Activated naive CD4-positive, alpha-beta T cell (primary cell): ENCODE data around the gene CD209.
A peak's percentile ranks its signal among the peaks of the same experiment; 100 is the strongest.
"Not testable (repeated sequence)": the region's sequence is repeated elsewhere in the genome, so short reads cannot be mapped to it uniquely, and the experiment has no call there.

Experiments
- DNase-seq, 4 experiments: peaks; one replicate each; lab custom pipeline; 2025; lab: John Stamatoyannopoulos, UW

CD209 gene, protein sequence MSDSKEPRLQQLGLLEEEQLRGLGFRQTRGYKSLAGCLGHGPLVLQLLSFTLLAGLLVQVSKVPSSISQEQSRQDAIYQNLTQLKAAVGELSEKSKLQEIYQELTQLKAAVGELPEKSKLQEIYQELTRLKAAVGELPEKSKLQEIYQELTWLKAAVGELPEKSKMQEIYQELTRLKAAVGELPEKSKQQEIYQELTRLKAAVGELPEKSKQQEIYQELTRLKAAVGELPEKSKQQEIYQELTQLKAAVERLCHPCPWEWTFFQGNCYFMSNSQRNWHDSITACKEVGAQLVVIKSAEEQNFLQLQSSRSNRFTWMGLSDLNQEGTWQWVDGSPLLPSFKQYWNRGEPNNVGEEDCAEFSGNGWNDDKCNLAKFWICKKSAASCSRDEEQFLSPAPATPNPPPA

DNA sequence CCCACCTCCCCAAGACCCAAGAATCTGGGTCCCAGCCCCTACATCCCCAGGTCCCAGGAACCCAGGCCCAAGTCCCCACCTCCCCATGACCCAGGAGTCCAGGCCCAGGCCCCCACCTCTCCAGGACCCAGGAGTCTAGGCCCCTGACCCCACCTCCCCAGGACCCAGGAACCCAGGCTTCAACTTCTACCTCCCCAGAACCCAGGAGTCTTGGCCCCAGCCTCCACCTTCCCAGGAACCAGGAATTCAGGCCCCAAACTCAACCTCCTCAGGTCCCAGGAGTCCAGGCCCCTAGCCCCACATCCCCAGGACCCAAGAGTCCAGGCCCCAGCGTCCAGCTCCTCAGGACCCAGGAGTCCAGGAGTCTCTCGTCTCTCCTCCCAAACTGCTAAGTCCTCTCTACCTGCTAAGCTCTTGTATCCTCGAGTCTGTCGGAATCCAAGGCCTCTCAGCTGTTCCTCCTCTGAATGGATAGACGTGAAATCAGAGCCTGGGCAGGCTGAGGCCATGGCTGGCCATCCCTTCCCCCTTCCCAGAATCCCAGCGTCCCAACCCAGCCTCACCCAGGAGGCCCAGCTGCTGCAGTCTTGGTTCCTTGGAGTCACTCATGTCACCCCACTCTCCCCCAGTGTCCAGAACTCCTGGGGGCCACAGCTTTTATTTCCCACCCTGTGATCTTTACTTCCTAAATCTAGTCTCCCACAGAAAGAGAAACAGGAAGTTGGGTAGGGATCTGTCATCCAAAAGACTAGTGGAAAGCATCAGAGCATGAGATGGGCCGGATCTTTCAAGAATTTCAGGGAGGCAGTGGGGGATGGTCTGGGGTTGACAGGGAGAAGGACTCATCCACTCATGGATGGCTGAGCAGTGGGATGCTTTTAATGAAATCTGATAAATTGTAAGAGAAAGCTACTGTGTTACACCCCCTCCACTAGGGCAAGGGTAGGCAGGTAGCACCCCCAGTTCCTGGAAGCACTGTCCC lies at the start of gene CD209:
TSS of gene CD209 (minus strand) at position 632 of the 982 bp plus-strand sequence. CDS start at position 609, 23 bp downstream.
- no peak for DNase-seq

DNA sequence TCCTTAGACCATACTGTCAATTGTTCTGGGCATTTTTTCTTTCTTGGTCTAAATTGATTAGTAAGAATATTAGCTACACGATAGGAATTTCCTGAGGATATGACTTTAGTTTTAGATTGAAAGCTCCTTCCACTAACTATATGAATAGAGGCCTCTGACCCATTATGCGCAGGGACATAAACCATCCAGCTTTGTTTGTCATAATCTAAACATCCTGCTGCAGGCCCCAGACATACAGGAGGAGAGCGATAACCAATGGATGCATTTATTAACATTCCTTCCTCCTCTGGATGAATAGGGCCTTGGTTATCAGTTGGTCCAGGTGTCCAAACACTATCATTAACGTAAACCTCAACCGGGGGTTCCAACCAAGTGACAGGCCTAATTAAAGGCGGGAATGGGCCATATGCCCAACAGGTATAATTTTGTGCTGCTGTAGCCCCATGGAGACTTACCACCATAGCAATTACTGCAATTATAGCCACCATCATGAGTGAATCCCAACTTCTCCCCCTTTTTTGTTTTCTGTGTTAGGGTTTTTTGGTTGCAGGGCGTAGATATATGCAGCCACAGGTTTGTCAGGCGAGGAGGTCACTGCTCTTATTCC lies 48.3 kb upstream of the CD209 start:
- no peak for DNase-seq

DNA sequence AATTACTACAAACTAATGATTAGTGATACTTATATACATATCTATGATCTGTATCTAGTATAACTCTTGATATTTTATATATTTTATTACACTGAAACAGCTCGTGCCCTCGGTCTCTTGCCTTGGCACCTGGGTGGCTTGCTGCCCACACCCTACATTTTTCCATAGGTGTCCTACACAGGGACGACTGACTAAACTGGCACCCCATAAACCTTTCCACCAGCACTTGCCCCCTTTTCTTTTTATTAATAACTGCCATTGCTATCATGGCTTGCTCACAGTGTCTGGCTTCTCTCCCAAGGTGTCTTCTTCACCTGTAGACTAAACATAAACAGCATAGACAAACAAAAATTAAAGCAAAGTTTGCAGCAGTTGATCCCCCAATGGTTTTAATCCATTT lies 46.2 kb upstream of the CD209 start:
- no peak for DNase-seq

DNA sequence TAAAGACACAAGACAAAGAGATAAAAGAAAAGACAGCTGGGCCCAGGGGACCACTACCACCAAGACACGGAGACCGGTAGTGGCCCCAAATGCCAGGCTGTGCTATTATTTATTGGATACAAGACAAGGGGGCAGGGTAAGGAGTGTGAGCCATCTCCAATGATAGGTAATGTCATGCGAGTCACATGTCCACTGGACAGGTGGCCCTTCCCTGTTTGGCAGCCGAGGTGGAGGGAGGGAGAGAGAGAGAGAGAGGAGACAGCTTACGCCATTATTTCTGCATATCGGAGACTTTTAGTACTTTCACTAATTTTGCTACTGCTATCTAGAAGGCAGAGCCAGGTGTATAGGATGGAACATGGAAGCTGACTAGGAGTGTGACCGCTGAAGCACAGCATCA lies 45.4 kb upstream of the CD209 start:
- DNase-seq, result not testable (repeated sequence)

DNA sequence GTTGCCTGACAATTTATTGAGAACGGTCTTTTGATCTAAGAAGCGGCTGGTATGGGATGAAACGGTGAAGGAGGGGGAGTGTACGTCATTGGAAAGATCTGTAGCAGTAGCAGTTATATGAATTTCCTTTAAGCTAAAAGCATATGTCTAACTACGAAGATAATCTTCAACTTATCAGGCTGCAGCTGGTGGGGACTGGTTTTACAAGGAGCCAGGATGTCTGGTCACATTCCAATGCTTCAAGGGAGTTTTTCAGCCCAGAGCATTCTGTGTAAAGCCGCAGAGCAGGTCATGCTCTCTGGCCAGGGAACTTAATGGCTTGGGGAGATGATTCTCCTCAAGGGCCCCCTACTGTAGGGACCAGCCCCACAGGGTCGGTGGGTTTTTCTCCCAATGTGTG lies 44.9 kb upstream of the CD209 start:
- DNase-seq, result no peak

DNA sequence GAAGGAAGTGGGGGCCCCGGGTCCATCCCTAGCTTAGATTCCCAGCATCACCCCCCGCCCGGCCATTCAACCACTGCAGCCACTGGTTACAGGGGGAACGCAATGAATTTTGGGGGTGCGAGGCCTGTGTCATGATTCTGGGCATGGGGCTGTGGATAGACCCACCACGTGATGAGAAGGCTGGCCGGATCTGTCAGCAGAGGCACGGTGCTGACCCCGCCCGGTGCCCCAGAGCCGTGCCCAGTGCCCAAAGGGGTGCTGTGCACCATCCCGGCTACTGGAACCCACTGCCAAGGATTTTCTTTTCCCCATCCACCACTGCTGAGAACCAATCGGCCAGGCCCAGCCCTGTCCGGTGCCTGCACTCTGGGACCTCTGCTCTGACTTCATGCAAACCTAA lies 43.1 kb upstream of the CD209 start:
- DNase-seq, result no peak

DNA sequence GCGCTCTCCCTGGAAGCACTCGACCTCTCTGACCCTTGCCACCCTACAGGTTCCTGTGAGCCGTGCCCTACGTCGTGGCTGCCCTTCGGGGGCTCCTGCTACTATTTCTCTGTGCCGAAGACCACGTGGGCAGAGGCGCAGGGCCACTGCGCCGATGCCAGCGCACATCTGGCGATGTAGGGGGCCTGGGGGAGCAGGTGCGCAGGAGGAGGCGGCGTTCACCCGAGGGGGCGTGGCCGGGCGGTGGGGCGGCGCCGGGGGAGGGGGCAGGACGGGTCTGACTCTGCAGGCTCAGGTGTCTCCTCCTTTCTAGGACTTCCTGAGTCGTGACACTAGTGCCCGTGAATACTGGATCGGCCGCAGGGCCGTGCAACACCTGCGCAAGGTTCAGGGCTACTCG lies 42.1 kb upstream of the CD209 start:
- peak in 2 of 4 experiments; percentile 22 to 51 for DNase-seq

DNA sequence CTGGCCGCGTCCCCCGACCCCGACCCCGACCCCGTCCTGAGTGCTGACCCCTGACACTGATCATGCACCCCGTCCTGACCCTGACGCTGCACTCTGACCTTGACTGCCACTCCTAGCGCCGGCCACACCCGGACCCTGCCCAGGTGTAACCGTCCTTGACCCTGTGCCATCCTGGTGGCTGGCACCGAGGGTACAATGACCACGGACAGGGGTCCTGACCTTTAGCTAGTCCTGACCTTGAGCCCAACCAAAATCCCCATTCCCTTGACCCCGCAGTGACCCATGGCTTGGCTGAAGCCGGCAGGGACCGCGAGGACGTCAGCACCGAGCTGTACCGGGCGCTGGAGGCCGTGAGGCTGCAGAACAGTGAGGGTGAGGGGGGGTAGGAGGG lies 41.6 kb upstream of the CD209 start:
- DNase-seq, result no peak

DNA sequence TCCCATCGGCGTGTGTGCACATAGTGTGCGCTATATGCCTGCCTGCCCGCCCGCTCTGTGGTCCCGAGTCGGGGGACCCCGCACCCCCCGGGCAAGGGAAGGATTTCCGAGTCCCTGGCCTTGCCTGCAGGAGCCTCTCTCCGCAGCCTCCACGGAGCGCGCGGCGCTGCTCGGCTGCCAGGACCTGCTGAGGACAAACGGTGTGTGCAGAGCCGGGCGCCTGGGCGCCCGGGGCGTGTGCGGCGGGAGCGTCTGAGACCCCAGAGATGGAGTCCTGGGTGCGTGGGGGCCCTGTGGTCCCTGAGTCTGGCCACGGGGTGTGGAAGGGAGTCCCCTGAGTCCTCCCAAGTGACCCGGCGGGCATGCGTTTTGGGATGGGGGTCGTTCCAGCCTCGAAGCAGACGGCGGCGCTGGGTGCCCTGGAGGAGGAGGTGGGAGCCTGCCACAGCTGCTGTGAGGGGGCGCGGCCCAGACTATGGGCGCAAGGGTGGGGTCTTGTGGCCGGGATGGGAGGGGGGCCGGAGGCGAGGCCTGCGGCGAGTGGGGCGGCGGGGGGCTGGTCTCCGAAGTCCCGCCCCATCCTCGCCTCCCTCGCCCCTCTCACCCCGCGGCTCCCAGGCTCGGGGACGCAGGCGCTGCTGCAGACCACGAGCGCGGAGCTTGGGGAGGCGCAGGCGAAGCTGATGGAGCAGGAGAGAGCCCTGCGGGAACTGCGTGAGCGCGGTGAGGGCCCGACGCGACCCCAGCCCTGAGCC lies 41.0 kb upstream of the CD209 start:
- DNase-seq, result no peak

DNA sequence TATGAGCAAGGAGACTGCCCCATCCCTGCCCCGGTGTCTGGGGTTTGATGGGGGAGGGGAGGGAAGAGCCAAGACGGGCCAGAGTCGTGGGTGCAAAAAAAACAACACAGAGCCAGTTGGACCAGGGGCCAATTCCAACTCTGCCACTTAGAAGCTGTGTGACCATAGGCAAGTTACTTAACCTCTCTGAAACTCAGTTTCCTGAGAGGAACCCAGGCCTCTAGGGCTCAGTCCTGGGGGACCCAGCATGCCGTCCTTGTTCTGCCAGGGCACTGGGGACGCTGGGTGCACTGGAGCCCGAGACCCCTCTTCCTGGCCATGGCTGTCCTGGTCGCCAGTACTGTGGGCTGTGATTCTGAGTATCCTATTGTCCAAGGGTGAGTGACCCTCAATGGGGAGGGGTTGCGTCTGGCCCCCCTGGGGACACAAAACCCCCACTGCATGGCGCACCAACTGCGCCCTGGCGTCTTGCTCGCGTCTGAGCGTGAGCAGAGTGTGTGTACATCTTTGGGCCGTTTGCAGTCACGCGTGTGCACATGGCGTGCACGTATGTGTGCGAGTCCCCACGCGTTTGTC lies 40.4 kb upstream of the CD209 start:
- no peak for DNase-seq

DNA sequence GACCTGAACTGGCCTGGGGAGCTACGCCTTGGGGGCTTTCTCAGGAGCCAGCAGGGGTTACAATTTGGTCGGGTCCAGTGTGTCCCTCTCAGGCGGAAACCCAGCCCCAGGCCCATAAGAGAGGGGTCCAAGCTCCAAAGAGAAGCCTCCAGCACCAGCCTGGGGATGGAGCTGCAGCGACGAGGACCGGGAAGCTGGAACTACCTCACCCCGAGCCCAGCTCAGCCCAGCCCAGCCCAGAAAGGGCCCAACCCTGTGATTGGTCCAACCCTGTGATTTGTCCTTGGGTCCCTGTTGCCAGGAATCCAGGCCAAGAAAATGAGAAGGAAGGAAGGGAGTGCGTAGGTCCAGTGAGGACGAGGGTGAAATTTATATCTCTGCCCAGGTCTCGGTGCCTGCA lies 39.8 kb upstream of the CD209 start:
- DNase-seq, result no peak

DNA sequence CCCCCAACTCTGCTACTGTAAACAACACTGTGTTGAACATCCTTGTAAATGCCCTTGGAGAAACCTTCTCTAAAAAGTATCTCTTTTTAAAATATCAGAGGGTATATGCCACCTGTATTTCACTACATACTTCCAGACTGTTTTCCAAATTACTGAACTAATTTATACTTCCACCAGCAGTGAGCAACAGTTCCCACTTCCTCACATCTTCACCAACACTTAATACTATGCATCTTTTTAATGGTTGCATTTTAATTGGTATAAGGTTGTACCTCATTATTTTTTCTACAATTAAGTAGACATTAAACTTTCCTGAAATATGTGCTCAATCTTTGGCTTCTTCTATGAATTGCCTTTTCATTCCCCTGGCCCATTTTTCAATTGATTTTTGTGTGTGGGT lies 37.5 kb upstream of the CD209 start:
- DNase-seq, result no peak

DNA sequence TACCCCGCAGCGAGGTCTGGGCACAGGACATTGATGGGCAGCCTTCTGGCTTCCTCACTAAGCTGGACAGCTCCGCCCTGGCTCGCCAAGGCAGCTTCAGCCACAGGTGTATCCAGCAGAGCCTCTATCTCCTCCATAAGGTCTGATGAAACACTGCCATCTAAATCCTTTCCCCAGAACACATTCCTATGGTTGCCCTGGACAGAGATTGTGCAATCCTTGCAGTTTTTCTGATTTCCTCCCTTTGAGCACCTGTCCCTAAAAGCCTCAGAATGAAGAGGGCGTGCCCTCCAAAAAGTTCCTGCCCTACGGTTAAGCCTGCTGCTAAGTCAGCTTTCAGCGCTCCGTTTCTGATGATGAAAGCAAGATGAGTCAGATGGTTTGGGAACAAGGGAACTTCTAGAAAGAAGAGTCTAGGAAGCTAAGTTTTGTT lies 36.7 kb upstream of the CD209 start:
- DNase-seq, result no peak

DNA sequence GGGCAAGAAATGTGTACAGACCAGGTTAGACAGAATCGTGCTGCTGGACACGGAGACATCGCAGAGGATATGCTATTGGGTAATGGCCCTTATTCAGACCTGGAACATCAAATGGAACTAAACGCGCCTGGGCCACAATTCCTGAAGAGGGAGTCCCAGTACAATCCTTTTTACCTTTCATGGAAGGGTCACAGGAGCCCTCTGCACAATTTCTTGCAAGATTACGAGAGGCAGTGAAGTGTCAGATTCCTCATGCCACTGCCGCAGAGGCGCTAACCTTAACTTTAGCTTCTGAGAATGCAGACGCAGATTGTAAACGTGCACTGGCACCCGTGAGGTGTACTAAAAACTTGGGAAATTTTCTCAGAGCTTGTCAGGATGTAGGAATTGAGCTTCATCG lies 33.8 kb upstream of the CD209 start:
- DNase-seq, result no peak

DNA sequence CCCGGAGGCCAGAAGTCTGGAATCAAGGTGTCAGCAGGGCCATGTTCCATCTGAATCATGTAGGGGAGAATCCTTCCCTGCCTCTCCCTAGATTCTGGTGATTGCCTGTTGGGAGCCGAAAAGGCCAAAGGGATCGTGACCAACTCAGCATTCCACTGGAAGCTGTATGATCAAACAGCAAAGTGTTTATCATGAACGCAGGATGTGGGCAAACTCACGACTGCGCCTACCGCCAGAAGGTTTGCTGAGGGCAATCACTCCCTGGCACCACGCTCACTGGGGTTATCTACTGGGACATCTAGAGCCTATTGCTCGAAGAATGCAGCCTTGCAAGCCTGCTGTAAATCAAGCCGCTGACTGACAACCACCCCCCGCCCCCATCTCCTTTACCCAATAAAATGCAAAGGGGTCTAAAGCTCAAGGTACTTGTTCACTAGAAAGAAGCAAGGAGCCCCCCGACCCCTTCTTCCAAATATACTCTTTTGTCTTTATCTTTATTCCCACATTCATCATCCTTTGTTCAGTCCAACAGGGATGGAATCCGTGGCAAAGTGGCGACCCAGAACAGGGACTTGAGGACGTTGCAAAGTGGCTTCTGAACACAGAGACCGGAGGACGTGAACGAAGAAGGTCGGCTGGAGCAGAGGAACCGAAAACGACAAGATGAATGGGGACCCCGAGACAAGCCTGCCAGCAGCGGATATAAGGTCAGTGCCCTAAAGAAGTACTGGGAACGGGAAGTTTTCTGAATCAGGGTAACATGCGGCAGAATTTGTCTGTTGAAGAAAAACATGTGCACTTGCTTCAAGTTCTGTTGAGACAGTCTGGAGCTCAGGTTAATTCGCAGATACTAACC lies 32.5 kb upstream of the CD209 start:
- DNase-seq, result no peak

DNA sequence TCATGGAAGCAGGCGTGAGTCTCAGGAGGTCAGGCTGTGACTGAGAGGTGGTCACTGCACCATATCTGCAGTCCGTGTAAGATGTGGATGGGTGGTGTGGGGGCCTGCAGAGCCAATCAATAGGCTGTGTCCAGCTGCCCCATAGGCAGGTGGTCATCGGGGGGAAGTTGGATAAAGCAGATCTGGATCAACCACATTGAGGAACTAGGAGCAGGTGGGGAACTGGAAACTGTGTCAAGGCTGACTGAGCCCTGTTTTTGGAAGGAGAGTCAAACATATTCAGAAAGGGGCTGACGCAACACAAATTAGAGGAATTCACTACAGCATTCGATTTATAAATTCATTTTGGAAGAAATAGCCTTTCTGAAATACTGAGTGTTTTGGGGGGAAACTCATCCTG lies 30.7 kb upstream of the CD209 start:
- no peak for DNase-seq

DNA sequence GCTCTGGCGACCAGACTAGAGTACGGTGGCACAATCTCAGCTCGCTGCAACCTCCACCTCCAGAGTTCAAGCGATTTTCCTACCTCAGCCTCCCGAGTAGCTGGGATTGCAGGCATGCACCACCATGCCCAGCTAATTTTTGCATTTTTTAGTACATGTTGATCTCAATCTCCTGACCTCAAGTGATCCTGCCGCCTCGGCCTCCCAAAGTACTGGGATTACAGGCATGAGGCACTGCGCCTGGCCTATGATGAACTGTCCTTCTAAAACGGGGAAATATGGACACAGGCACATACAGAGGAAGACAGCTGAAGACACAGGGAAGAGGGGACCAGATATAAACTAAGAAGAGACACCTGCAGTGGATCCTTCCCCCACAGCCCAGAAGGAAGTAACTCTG lies 28.4 kb upstream of the CD209 start:
- no peak for DNase-seq

DNA sequence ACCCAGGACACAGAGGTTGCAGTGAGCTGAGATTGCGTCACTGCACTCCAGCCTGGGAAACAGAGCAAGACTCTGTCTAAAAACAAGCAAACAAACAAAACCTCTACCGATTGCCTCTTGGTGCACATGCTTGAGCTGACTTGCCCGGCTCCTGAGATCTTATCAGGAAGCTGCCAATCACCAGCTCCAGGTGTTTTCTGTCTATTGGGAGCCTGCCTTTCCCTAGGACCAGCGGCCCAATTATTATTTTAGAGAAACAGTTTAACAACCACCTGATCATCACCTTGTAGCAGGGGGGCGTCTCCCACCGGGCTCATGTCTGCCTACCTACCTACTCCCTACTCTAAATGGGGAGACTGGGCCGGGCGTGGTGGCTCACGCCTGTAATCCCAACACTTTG lies 26.5 kb upstream of the CD209 start:
- no peak for DNase-seq

DNA sequence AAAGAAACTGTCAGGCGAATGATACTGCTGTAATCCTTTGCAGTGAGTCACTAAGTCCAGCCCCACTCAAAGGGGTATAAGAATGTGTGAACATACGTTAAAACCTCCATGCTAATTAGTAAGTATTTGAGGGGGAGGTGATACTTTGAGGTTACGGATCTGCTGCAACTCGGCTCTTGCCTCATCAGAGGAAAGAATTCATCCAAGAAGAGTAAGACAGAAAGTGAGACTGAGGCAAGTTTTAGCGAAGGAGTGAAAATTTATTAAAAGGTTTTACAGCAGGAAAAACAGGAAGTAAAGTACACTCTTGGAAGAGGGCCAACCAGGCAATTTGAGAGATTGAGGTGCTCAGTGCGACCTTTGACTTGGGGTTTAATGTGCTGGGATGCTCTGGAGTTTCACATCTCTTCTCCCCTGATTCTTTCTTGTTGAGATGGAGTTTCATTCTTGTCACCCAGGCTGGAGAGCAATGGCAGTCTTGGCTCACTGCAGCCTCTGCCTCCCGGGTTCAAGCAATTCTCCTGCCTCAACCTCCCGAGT lies 25.5 kb upstream of the CD209 start:
- DNase-seq, result no peak

DNA sequence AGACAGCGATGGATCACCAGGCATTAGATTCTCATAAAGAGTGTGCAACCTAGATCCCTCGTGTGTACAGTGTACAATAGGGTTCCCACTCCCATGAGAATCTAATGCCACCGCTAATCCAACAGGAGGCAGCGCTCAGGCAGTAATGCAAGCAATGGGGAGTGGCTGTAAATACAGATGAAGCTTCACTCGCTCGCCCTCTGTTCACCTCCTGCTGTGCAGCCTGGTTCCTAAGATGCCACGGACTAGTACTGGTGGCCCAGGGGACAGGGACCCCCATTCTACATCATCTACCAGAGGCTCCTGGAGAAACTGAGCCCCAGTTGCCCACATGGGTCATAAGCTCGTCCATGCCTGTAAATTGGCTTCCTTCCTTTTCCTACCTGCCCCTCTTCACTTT lies 23.7 kb upstream of the CD209 start:
- DNase-seq, result no peak
